Measurements from ENCODE around the gene COL4A1.

DNA sequence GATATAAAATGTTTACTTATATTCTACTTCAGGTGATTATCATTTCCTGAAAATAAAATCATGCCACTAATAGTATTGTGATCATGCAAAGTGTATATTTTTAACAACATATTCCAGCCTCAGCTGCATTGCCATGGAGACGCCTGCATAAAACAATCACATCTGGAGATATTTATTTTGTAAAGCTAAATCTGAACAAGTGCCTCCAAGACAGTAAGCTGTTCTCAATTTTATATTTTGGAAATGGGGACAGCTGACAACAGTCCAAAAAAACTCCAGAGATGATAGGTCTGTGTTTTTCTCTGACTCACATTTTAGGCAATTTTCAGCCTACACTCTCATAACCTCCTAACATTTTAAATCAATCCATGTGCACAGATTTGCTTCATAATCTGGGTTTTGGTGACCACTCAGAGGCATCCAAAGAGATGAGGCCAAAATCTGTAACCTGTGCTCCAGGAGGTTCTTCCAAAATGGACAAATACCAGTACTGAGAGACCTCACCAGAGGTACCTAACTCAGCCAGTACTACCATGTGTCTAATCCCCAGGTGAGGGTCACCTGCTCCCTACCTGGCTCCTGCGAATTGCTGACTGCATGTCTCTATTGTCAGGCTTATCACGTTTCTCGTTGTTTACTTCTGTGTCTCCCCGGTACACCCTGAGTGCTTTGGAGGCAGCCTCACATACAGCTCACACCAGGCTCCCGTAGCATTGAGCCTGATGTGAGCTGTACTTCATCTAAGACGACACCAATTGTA is 62.7 kb downstream of the COL4A1 start:
- TF ChIP-seq, protein P1, sequence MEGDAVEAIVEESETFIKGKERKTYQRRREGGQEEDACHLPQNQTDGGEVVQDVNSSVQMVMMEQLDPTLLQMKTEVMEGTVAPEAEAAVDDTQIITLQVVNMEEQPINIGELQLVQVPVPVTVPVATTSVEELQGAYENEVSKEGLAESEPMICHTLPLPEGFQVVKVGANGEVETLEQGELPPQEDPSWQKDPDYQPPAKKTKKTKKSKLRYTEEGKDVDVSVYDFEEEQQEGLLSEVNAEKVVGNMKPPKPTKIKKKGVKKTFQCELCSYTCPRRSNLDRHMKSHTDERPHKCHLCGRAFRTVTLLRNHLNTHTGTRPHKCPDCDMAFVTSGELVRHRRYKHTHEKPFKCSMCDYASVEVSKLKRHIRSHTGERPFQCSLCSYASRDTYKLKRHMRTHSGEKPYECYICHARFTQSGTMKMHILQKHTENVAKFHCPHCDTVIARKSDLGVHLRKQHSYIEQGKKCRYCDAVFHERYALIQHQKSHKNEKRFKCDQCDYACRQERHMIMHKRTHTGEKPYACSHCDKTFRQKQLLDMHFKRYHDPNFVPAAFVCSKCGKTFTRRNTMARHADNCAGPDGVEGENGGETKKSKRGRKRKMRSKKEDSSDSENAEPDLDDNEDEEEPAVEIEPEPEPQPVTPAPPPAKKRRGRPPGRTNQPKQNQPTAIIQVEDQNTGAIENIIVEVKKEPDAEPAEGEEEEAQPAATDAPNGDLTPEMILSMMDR (IDR thresholded peaks at IDR 0.05; ENCODE audit: low read length), result no peak
- TF ChIP-seq EZH2 (optimal IDR thresholded peaks at IDR 0.05; ENCODE audit: low read depth, low read length), result no peak

Measured in MM.1S (cell line).